GM12892 (cell line): ENCODE measurements around the gene GAB1. TPM values are rescaled to one million over a fixed set of nuclear protein-coding genes. Genes with fewer than 3 reads are reported as not detected.

ENCODE experiments used
- DNase-seq: peaks from one replicate; pipeline ENCODE4 v3.0.0; 2011; ENCODE audit not compliant: insufficient read length
- FAIRE-seq: peaks from 2 replicates; lab custom pipeline; 2011; peaks lifted over from hg19 to GRCh38; lab: Jason Lieb, UNC
- POLR2A ChIP-seq: IDR thresholded peaks from 2 replicates; pipeline ENCODE4 v1.6.1; 2011; ENCODE audit warnings: low read depth, low read length, control low read depth
- POLR2AphosphoS5 ChIP-seq: IDR thresholded peaks from 2 replicates; pipeline ENCODE4 v1.6.1; 2011; ENCODE audit warnings: low read depth, low read length, control low read depth
- TAF1 ChIP-seq: IDR thresholded peaks from 2 replicates; pipeline ENCODE4 v1.6.1; 2011; ENCODE audit warnings: low read depth, mild to moderate bottlenecking, control low read depth, low read length, borderline replicate concordance
- polyA plus RNA-seq: library from polyadenylated mRNA; unstranded; fragments of >200 nt; gene quantifications from one replicate; pipeline ENCODE4 v1.2.1, GENCODE V29; 2012; ENCODE audit warnings: missing spikeins, inconsistent platforms; ENCODE audit not compliant: missing spikeins

Gene GAB1
- polyA plus RNA-seq, result 1.8 TPM

DNA sequence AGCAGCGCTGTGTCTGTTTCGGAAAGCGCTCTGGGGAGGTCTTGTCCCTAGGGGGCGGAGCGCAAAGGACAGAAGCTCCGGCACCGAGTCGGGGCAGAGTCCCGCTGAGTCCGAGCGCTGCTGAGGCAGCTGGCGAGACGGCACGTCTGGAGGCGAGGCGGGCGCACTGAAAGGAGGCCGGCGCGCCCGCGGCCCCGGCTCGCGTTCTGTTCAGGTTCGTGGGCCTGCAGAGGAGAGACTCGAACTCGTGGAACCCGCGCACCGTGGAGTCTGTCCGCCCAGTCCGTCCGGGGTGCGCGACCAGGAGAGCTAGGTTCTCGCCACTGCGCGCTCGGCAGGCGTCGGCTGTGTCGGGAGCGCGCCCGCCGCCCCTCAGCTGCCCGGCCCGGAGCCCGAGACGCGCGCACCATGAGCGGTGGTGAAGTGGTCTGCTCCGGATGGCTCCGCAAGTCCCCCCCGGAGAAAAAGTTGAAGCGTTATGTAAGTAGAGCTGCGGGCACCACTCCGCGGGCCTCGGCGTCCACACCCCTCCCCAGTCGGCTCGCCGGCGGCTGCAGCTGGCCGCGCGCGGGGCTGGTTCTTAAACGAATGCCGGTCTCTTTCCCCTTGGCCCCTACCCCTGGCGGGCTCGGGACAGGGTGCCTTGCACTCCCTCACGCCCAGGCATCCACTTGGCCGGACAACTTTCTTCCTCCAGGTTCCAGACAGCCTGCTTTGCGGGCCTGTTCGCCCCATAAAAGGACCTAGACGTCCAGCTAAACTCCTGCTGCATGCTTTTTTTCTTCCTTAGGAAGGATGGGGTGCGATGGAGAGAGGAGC lies at the start of gene GAB1:
Gene GAB1, plus strand, starts transcription at position 96 of the 819 bp plus-strand sequence. Its CDS starts 313 bp downstream, at position 409.
- TF ChIP-seq POLR2A (no peak), TAF1 (no peak), POLR2AphosphoS5 (no peak)
- peak; percentile 85 for FAIRE-seq
- DNase-seq, result peak; percentile 47

- FAIRE-seq, result no peak
- TF ChIP-seq POLR2AphosphoS5, result no peak
- TF ChIP-seq POLR2A, result no peak
- no peak for TF ChIP-seq TAF1
- DNase-seq, result no peak
Observed at GRCh38 chr4:143287572-143287923, 49.1 kb upstream of the GAB1 start.

GRCh38 chr4:143288171-143288570 lies 48.5 kb upstream of the GAB1 start:
- TF ChIP-seq POLR2A (no peak), POLR2AphosphoS5 (no peak), TAF1 (no peak)
- no peak for FAIRE-seq
- DNase-seq, result no peak

GRCh38 chr4:143289370-143289769 lies 47.3 kb upstream of the GAB1 start:
- TF ChIP-seq POLR2AphosphoS5, result no peak
- TF ChIP-seq TAF1, result no peak
- DNase-seq (no peak), FAIRE-seq (no peak)

- TF ChIP-seq TAF1 (no peak), POLR2A (no peak), POLR2AphosphoS5 (no peak)
- DNase-seq, result no peak
- FAIRE-seq, result no peak
Observed at GRCh38 chr4:143291314-143291713, 45.4 kb upstream of the GAB1 start.

- TF ChIP-seq TAF1 (no peak), POLR2A (no peak), POLR2AphosphoS5 (no peak)
- DNase-seq (no peak), FAIRE-seq (no peak)
Observed at GRCh38 chr4:143292858-143293257, 43.8 kb upstream of the GAB1 start.

DNA sequence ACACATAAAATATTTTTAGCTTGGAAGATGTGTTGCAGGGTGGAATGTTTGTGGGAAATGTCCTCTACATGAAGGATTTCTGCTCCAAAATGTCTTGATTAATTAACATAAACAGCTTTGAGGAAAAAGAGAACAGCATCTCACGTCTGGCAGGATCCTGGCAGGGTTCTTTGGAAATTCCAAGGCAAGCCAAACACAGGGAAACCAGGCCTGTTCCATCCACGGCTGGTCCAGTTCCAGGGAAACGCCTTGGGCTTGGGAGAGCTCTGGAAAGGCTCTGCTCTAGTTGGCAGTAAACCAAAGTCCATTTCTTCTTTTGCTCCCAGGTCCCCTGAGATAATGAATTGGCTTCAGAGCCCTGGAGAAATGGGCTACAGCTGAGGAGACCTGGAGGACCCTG lies 42.4 kb upstream of the GAB1 start:
- no peak for TF ChIP-seq POLR2A
- TF ChIP-seq TAF1, result no peak
- TF ChIP-seq POLR2AphosphoS5, result no peak
- FAIRE-seq (no peak), DNase-seq (no peak)

GRCh38 chr4:143294710-143295275 lies 41.9 kb upstream of the GAB1 start:
- TF ChIP-seq POLR2A (no peak), POLR2AphosphoS5 (no peak), TAF1 (no peak)
- FAIRE-seq, result no peak
- DNase-seq, result no peak

GRCh38 chr4:143296397-143297067 lies 40.1 kb upstream of the GAB1 start:
- FAIRE-seq (no peak), DNase-seq (no peak)
- TF ChIP-seq POLR2A (no peak), POLR2AphosphoS5 (no peak), TAF1 (no peak)

DNA sequence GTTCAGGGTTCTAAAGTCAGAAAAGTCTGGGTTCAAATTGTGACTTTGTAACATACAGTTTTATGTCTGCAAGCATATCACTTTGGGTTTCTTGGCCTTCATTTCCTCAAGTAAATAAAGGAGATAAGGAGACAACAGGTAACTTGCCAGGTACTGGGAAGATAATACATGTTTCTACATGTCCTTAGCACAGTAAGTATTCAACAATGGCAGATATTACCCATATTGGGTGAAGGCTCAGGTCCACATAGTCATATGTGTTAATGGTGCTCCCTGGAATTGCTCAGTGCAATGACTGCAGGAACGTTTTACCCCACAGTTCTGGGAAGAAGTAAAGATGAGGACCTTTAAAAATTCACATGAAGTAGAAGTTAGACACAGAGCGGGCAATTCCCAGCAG lies 35.8 kb upstream of the GAB1 start:
- FAIRE-seq (no peak), DNase-seq (no peak)
- TF ChIP-seq POLR2AphosphoS5, result no peak
- no peak for TF ChIP-seq POLR2A
- no peak for TF ChIP-seq TAF1

DNA sequence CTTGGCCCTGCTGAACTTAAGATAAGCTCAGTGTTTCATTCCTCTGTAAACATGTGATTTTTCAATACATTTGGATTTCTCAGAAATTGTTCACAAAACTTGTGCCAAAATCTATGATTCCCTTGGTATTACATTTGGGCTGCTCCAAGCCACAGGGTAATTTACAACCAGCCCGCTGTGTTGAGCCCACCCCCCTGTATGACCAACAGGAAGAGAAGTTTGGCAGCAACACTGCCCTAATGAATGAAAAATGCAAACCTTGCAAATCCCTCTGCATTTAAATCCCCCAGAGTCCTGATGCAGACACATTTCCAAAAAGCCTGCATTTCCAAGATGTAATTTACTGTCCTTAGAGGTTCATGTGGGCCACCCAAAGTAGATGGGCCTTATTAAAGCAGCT lies 34.1 kb upstream of the GAB1 start:
- TF ChIP-seq POLR2AphosphoS5 (no peak), TAF1 (no peak)
- DNase-seq (no peak), FAIRE-seq (no peak)

DNA sequence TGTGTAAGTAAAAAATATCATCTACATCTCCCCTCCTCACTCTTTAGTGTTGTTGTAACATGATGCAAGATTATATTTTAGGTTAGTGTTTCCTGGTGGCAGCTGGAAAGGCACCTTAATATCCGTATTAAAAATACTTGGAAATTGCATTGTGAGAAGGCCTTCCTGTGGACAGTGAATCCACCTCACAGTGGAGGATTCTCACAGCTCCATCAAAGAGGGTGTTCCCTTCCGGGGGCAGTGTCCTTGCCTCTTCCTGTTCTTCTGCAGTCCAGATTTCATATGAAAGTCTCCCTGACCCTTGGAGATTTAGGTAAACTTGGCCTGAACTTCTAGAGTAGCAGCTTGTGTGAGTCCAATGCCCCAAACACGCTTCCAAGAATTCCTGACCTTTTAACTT lies 29.9 kb upstream of the GAB1 start:
- DNase-seq, result no peak
- TF ChIP-seq TAF1, result no peak
- TF ChIP-seq POLR2AphosphoS5, result no peak
- TF ChIP-seq POLR2A, result no peak
- FAIRE-seq, result no peak
